ENCODE results near the gene CCDC138.

The CCDC138 gene

GRCh38 chr2:108884619-108885018, 98.0 kb downstream of the CCDC138 start:
- Histone ChIP-seq H3K9ac (no peak overlapping the region), H3K36me3 (peaks cover 7% of the 10 kb centered on the region), H3K27me3 (no peaks in the 10 kb centered on the region), H4K20me1 (no peaks in the 10 kb centered on the region), H3K4me2 (no peak overlapping the region), H3K27ac (no peak overlapping the region), H3K4me1 (no peaks in the 10 kb centered on the region), H3K9me3 (peaks cover 42% of the 10 kb centered on the region), H3K4me3 (no peak overlapping the region)
- TF ChIP-seq Cebpa-rat (IDR thresholded peaks at IDR 0.05): no peak

GRCh38 chr2:108889907-108890306, 103.3 kb downstream of the CCDC138 start:
- H3K27me3 ChIP-seq: no peaks in the 10 kb centered on the region
- H3K9me3 ChIP-seq: peaks cover 46% of the 10 kb centered on the region
- no peaks in the 10 kb centered on the region for H4K20me1 ChIP-seq
- peaks cover 24% of the 10 kb centered on the region for H3K36me3 ChIP-seq
- no peak overlapping the region for H3K4me3 ChIP-seq
- H3K4me2 ChIP-seq: no peak overlapping the region
- no peak overlapping the region for H3K27ac ChIP-seq
- TF ChIP-seq Cebpa-rat (IDR thresholded peaks at IDR 0.05): no peak
- no peak overlapping the region for H3K9ac ChIP-seq
- H3K4me1 ChIP-seq: no peaks in the 10 kb centered on the region

GRCh38 chr2:108893277-108893676, 106.7 kb downstream of the CCDC138 start:
- H3K27me3 ChIP-seq: no peaks in the 10 kb centered on the region
- no peak overlapping the region for H3K27ac ChIP-seq
- no peak overlapping the region for H3K4me3 ChIP-seq
- H3K4me1 ChIP-seq: no peaks in the 10 kb centered on the region
- peaks cover 24% of the 10 kb centered on the region for H3K36me3 ChIP-seq
- no peaks in the 10 kb centered on the region for H4K20me1 ChIP-seq
- H3K9me3 ChIP-seq: peaks cover 35% of the 10 kb centered on the region
- H3K9ac ChIP-seq: no peak overlapping the region
- no peak for TF ChIP-seq Cebpa-rat (IDR thresholded peaks at IDR 0.05)
- no peak overlapping the region for H3K4me2 ChIP-seq

GRCh38 chr2:108894766-108895165, 108.2 kb downstream of the CCDC138 start:
- no peak overlapping the region for H3K4me3 ChIP-seq
- H4K20me1 ChIP-seq: no peaks in the 10 kb centered on the region
- no peak overlapping the region for H3K9ac ChIP-seq
- no peak overlapping the region for H3K4me2 ChIP-seq
- peaks cover 22% of the 10 kb centered on the region for H3K36me3 ChIP-seq
- no peak for TF ChIP-seq Cebpa-rat (IDR thresholded peaks at IDR 0.05)
- no peak overlapping the region for H3K27ac ChIP-seq
- no peaks in the 10 kb centered on the region for H3K4me1 ChIP-seq
- peaks cover 31% of the 10 kb centered on the region for H3K9me3 ChIP-seq
- no peaks in the 10 kb centered on the region for H3K27me3 ChIP-seq

GRCh38 chr2:108895188-108895587, 108.6 kb downstream of the CCDC138 start:
- H3K9me3 ChIP-seq: peaks cover 28% of the 10 kb centered on the region
- TF ChIP-seq Cebpa-rat (IDR thresholded peaks at IDR 0.05): no peak
- H3K9ac ChIP-seq: no peak overlapping the region
- peaks cover 18% of the 10 kb centered on the region for H3K36me3 ChIP-seq
- H3K4me3 ChIP-seq: no peak overlapping the region
- H3K27me3 ChIP-seq: no peaks in the 10 kb centered on the region
- H4K20me1 ChIP-seq: no peaks in the 10 kb centered on the region
- H3K27ac ChIP-seq: no peak overlapping the region
- H3K4me1 ChIP-seq: no peaks in the 10 kb centered on the region
- no peak overlapping the region for H3K4me2 ChIP-seq

- Histone ChIP-seq H3K27ac (no peak overlapping the region), H3K9ac (no peak overlapping the region), H3K36me3 (peaks cover 9% of the 10 kb centered on the region; the same call in 1 of the 2 replicates), H4K20me1 (no peaks in the 10 kb centered on the region), H3K27me3 (no peaks in the 10 kb centered on the region), H3K4me2 (no peak overlapping the region), H3K9me3 (peaks cover 19% of the 10 kb centered on the region), H3K4me3 (no peak overlapping the region), H3K4me1 (no peaks in the 10 kb centered on the region)
- no peak for TF ChIP-seq Cebpa-rat (IDR thresholded peaks at IDR 0.05)
Measured at GRCh38 chr2:108896741-108897140, 110.2 kb downstream of the CCDC138 start.

- TF ChIP-seq Cebpa-rat (IDR thresholded peaks at IDR 0.05): no peak
Measured at GRCh38 chr2:108898315-108899082, 111.9 kb downstream of the CCDC138 start.

GRCh38 chr2:108904680-108905079, 118.1 kb downstream of the CCDC138 start:
- H3K36me3 ChIP-seq: no peaks in the 10 kb centered on the region
- peaks cover 9% of the 10 kb centered on the region for H3K4me1 ChIP-seq
- no peaks in the 10 kb centered on the region for H4K20me1 ChIP-seq
- no peak for TF ChIP-seq Cebpa-rat (IDR thresholded peaks at IDR 0.05)
- no peaks in the 10 kb centered on the region for H3K27me3 ChIP-seq
- no peak overlapping the region for H3K27ac ChIP-seq
- no peak overlapping the region for H3K4me3 ChIP-seq
- H3K9ac ChIP-seq: no peak overlapping the region
- H3K9me3 ChIP-seq: peaks cover 8% of the 10 kb centered on the region; the same call in 1 of the 2 replicates
- no peak overlapping the region for H3K4me2 ChIP-seq

More at GRCh38 chr2:108898315-108899082, 111.9 kb downstream of the CCDC138 start:
- no peaks in the 10 kb centered on the region for H4K20me1 ChIP-seq
- H3K27ac ChIP-seq: no peak overlapping the region
- H3K9me3 ChIP-seq: peaks cover 8% of the 10 kb centered on the region; the same call in 1 of the 2 replicates
- no peak overlapping the region for H3K9ac ChIP-seq
- H3K4me3 ChIP-seq: no peak overlapping the region
- no peaks in the 10 kb centered on the region; the same call in 1 of the 2 replicates for H3K36me3 ChIP-seq
- H3K27me3 ChIP-seq: no peaks in the 10 kb centered on the region
- no peaks in the 10 kb centered on the region for H3K4me1 ChIP-seq
- no peak overlapping the region for H3K4me2 ChIP-seq

GRCh38 chr2:108905176-108905575, 118.6 kb downstream of the CCDC138 start:
- Histone ChIP-seq H3K27ac (no peak overlapping the region), H3K9me3 (peaks cover 6% of the 10 kb centered on the region; the same call in 1 of the 2 replicates), H3K27me3 (no peaks in the 10 kb centered on the region), H3K4me2 (no peak overlapping the region), H3K36me3 (no peaks in the 10 kb centered on the region), H3K9ac (no peak overlapping the region), H3K4me3 (no peak overlapping the region), H3K4me1 (peaks cover 9% of the 10 kb centered on the region), H4K20me1 (no peaks in the 10 kb centered on the region)
- TF ChIP-seq Cebpa-rat (IDR thresholded peaks at IDR 0.05): no peak

- no peaks in the 10 kb centered on the region for H3K9me3 ChIP-seq
- no peak overlapping the region for H3K4me2 ChIP-seq
- no peaks in the 10 kb centered on the region for H3K27me3 ChIP-seq
- H3K27ac ChIP-seq: no peak overlapping the region
- no peaks in the 10 kb centered on the region for H3K36me3 ChIP-seq
- TF ChIP-seq Cebpa-rat (IDR thresholded peaks at IDR 0.05): no peak
- H4K20me1 ChIP-seq: no peaks in the 10 kb centered on the region
- H3K4me3 ChIP-seq: no peak overlapping the region
- H3K9ac ChIP-seq: no peak overlapping the region
- H3K4me1 ChIP-seq: peaks cover 9% of the 10 kb centered on the region
Measured at GRCh38 chr2:108905906-108906305, 119.3 kb downstream of the CCDC138 start.

Data from BLaER1 (cell line).